GM18505 (cell line): ENCODE measurements around the gene HTRA2.

ENCODE experiments used
- ATAC-seq: cut with Tn5 transposase; IDR thresholded peaks from one replicate; pipeline ENCODE4 v1.9.1; 2021; ENCODE audit not compliant: unreplicated experiment
- POLR2A ChIP-seq: IDR thresholded peaks from 4 replicates; pipeline ENCODE4 v1.6.1; 2011; ENCODE audit warnings: borderline replicate concordance; ENCODE audit not compliant: insufficient read depth, insufficient read length; ENCODE audit errors: extremely low read depth

HTRA2 gene

DNA sequence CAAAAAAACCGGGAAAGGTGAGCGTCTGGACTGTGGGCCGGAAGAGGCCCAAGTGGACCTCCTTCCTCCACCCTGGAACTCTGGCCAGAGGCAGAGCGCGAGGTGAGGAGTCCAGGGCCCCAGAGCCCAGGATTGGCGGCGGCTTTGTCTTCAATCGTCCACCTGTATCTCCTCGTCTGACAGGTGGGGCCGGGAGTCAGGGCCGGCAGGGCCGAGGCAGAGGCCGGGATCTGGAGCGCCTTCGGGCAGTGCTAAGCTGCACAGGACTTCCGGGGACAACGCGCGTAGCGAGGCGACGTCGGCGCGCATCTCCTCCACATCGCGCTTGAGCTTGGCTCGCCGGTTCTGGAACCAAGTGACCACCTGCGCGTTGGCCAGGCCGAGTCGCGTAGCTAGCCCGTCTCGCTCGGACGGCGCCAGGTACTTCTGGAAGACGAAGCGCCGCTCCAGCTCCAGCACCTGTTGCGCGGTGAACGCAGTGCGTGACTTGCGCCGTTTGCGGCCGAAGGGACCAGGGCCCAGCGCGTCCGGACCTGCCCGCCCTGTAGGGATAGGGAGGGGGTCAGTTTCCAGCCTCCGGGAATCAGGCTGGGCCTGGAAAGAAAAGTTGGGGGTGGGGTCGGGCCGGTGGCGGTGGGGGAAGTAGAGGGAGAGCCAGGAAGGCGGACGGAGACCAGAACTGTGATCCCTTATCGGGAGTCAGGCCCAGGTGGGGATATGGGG lies 31.8 kb upstream of the HTRA2 start:
- ATAC-seq, result no peak
- TF ChIP-seq POLR2A, result peak; percentile 49

DNA sequence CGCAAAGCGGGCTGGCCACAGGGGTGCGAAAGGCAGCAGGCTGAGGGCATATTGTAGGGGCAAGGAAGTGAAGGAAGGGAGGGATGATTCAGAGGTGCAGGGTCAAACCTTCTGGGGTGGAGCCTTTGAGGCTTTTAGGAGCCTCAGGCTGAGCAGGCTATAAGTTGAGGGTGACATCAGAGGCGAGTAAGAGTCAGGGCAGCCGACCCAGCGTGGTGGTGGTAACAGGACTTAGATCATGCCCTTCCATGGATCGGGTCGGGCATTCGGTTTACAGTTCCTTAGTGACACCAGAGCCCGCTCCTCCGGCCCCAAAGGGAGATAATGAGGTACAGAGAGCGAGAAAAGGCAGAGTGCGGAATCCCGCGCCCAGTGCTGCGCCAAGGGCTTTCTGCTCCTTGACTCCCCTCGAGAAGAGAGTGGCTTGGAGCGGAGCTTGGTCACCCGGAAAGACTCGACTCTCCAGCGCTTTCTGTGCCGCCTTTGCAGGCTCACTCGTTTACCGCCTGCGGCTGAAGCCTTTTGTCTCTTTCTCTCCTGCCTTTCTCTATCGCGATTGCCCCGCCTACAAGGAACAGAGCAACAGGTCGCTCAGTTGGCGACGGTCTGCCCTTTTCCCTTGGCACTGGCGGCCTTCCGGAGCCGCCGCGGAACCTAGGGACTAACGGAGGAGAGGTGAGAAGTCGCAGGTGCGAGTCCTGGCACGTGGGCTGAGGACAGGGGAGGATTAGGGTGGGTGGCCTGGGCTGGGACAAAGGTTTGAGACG lies 31.1 kb upstream of the HTRA2 start:
- no peak for ATAC-seq
- no peak for TF ChIP-seq POLR2A

DNA sequence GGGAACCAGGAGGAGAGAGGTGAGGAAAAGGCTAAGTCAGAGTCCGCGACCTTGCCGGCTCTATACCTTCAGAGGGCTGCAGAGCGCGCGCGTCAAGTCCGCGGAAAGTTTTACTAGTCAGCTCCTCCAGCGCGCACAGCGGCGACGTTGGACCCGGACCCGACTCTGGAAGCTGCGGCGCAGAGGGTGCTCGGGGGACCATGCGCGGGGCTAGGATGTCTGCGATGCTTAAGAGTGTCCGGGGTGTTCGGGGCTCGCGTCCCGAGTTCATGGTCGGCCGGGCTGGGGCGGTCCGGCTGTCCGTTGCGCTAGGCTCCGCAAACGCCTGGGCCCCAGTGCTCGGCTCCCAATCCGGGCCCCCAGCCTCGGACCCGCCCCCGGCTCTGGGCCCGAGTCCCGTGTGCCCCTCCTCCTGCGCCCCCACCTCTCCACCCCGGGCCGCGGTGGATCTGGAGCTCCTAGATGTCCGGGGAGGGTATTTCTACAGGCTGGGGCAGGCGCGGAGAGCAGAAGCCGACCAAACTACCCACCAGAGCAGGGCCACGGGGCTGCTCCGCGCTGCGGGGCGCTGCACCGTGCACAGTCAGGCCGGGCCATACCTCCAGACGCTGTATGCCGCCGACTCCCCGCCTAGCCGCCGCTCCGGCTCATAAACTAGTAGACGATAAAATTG lies 30.3 kb upstream of the HTRA2 start, which contains the start of gene LBX2:
Gene LBX2 (minus strand): TSS at position 337 of the 673 bp plus-strand sequence. CDS start 66 bp downstream, at position 271.
- TF ChIP-seq POLR2A, result no peak
- ATAC-seq, result no peak

DNA sequence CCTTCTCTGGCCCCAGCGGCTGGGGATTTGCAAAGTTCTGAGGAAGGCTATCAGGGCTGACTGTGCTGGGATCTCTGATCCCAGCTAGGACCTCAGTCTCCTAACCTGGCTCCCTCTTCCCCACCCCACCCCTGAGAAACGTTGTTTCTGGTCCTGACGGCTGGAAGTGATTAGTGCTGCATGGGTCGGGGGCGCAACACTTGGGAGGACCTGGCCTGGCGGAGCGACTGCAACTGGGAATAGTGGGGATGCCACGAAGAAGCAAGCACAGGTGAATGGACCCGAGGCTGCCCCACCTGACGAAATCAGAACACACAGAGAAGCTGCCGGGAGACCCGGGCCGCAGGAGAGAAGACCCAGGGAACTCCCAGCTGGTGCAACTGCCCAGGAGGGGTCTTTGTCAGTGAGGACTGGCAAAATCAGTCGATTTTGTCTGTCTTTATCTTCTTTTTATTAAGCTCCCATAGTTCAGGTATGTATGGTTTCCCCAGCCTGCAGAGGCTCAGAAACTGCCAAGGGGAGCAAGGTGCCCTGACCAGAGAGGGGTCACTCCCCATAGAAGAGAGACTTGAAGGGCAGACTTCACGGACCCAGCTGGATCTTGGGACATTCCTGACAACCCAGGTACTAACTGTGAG lies 29.7 kb upstream of the HTRA2 start:
- ATAC-seq, result no peak
- no peak for TF ChIP-seq POLR2A

DNA sequence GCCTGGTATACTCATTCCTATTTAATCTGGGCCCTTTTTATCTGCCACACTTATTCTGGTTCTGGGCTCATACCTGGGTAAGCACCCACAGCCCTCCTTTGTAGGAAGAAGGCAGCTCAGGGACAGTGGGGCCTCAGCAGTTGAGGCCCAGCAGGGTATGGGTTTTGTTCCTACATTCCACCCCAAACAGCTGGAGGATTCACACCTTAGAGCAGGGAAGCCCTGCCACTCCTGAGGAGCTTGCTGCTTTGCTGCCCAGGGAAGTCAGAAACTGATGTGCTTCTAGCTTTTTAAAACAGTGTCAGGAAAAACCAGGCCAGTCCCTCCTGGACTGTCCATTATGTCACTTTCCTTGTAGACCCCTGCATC lies 29.2 kb upstream of the HTRA2 start:
- TF ChIP-seq POLR2A, result no peak
- no peak for ATAC-seq

DNA sequence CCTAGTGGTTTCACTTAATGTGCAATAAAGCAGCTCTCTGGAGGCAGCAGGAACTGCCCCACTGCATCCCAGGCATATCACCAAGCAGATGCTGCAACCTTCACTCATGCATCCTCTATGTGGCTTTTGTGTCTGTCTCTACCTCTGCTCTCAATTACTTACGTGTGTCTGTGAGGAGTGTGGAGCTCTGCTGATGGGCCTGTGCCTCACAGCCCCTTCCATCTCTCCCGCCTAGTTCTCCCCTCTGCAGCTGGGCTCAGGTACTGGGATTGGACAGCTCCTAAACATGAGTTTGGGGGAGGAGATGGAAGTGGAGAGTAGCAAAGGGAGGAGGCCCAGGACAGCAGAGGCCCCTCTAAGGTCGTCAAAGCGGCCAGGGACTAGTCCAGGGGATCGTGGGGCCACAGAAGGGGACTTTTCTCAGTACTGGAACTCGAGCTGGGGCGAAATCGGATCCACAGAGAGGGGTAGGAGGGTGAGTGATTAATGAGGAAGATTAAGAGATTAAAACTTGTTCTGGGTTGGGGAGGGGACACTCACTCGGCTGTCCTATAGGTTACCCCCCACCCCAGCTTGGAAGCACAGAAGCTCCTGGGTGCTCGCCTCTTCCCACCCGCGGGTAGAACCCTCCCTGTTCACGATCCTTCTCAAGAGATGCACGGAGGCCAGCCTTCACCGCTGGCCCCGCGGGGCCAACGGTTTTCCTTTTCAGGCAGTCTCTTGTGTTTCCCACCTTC lies 28.2 kb upstream of the HTRA2 start:
- ATAC-seq, result no peak
- TF ChIP-seq POLR2A, result no peak

DNA sequence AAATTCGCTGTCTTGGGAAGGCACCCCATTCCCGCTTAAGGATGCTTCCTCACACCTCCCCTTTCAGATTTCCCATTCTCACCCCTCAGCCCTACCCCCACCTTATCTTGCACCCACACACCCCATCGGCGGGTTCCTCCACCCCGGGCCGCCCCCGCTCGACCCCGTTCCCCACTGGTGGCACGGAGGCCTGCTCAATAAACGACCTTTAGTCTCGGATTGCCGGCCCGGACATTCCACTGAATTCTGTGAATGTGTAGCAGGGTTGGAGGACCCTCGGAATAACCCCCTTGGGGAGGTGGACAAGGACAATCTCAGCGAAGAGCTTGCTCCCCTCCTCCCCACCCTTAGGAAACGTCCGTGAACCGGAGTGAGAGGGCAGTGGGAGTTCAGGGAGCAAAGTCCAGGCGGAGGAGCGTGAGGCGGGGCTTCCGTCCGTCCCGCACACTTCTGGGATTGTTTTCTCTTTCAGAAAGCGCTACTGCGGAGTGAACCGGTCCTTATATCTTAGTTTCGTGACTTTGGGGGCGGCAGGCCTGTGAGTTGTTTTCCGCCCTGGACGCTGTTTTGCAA lies 27.5 kb upstream of the HTRA2 start:
- no peak for TF ChIP-seq POLR2A
- no peak for ATAC-seq

GRCh38 chr2:74502720-74503505 lies 26.8 kb upstream of the HTRA2 start:
- ATAC-seq, result peak; percentile 28
- peak; percentile 82 for TF ChIP-seq POLR2A

- TF ChIP-seq POLR2A, result no peak
- ATAC-seq, result no peak
These were observed 25.9 kb upstream of the HTRA2 start for GRCh38 chr2:74503506-74504475.

DNA sequence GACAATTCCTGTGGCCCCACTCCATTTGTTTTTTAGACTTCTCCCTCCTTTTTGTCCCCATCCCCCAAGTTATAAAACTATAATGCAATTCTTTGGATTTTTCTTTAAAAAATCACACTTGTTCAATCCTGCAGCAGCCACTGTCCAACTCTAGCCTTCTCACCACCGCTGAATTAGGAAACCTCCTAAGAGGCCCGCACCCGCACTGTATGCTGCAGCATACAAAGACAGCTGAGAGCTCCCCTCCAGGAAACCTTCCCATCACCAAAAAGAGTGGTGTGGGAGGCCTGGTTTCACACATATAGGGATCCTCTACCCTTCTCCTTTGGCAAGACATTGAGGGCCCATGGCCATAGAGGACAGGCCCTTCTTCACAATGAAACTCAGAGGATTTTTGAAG lies 25.1 kb upstream of the HTRA2 start:
- no peak for ATAC-seq
- no peak for TF ChIP-seq POLR2A
